ENCODE measurements around the gene LRRC8C.
A peak's percentile ranks its signal among the peaks of the same experiment; 100 is the strongest.
"Not testable (repeated sequence)": the region's sequence is repeated elsewhere in the genome, so short reads cannot be mapped to it uniquely, and the experiment has no call there.

Gene LRRC8C

GRCh38 chr1:89627596-89627962 is 5.3 kb upstream of the LRRC8C start:
- DNase-seq (ENCODE audit: low spot score) = no peak
- TF ChIP-seq, protein P1, sequence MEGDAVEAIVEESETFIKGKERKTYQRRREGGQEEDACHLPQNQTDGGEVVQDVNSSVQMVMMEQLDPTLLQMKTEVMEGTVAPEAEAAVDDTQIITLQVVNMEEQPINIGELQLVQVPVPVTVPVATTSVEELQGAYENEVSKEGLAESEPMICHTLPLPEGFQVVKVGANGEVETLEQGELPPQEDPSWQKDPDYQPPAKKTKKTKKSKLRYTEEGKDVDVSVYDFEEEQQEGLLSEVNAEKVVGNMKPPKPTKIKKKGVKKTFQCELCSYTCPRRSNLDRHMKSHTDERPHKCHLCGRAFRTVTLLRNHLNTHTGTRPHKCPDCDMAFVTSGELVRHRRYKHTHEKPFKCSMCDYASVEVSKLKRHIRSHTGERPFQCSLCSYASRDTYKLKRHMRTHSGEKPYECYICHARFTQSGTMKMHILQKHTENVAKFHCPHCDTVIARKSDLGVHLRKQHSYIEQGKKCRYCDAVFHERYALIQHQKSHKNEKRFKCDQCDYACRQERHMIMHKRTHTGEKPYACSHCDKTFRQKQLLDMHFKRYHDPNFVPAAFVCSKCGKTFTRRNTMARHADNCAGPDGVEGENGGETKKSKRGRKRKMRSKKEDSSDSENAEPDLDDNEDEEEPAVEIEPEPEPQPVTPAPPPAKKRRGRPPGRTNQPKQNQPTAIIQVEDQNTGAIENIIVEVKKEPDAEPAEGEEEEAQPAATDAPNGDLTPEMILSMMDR (IDR thresholded peaks at IDR 0.05) = no peak
- Histone ChIP-seq H3K27ac (no peak overlapping the region), H3K4me3 (no peak overlapping the region)

- no peak overlapping the region for H3K27ac ChIP-seq
- TF ChIP-seq, protein P1 (IDR thresholded peaks at IDR 0.05) = no peak
- H3K4me3 ChIP-seq = no peak overlapping the region
- DNase-seq (ENCODE audit: low spot score) = no peak
These were observed 3.8 kb upstream of the LRRC8C start for GRCh38 chr1:89629146-89629545.

DNA sequence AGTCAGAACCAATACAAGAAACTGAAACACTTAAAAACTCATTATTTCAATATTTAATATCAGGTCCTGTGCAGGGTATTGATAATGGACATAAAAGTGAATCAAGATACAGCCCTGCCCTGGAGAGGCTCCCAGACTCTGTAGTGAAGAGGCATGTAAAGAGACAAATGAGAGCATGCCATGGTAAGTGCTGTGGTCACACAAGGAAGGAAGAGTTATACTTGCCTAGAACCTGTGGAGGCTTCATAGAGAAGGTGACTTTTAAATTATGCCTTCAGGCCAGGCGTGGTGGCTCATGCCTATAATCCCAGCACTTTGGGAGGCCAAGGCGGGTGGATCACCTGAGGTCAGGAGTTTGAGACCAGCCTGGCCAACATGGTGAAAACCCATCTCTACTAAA is 3.3 kb upstream of the LRRC8C start:
- H3K4me3 ChIP-seq; DNase-seq (ENCODE audit: low spot score): not testable (repeated sequence)

DNA sequence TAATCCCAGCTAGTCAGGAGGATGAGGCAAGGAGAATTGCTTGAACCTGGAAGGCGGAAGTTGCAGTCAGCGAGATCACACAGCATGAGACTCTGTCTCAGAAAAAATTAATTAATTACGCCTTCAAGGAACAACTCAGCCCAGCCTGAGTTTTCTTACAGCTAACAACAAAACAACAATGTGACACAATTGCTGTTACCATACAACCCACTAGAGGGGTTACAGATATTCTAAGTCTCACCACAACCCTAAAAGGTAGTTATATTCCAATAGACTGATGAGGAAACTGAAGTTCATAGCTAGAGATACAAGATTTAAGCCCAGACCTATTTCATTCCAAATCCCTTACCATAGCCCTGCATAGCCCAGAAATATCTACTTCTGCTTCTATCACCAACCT is 2.9 kb upstream of the LRRC8C start:
- Histone ChIP-seq H3K4me3 (no peak overlapping the region), H3K27ac (no peak overlapping the region)
- TF ChIP-seq, protein P1 (IDR thresholded peaks at IDR 0.05) = no peak
- no peak for DNase-seq (ENCODE audit: low spot score)

More for the DNA sequence above, 3.3 kb upstream of the LRRC8C start:
- H3K27ac ChIP-seq = not testable (repeated sequence)

DNA sequence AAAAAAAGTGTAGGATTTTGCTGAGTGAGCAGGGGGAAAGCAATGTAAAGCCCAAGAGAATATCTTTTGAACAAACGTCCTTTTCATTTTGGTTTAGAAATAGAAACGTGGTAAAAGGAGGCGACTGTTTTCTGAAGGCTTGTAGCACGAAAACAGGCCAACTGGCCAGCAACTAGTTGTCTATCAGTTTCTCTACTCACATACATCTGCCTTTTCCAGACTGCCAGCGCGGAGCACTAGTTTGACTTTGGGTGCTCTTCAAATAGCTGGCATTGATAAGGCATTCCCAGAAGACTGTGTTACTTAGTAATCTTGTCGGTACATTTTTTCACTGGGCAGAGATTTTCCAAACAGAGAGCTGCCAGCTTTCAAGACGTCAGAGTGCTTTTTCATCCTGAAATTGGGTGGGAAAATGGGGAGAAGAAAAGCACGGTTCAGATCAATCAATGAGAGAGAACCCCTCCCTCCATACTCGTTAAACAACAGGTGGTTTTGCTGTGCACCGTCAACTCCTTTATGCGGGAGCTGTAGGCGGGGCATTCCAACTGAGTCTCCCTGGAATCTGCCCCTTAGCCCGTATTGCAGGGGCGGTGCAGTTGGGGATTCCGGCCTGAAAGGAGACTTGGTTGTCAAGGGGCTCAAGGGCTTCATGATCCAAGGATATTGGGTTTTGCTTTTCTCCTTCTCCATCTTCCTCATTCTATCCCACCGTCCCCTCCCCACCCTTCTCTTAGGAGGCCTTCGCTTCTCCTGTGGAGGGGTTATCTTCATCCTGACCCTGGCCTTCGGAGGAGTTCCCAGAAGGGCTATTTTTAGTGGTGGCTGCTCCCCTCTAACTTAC is 884 bp upstream of the LRRC8C start:
- no peak for DNase-seq (ENCODE audit: low spot score)
- H3K4me3 ChIP-seq = peak overlapping the region; percentile 85
- TF ChIP-seq, protein P1 (IDR thresholded peaks at IDR 0.05) = no peak
- H3K27ac ChIP-seq = peak overlapping the region; percentile 95 to 96

- TF ChIP-seq, protein P1 (IDR thresholded peaks at IDR 0.05) = no peak
- DNase-seq (ENCODE audit: low spot score) = no peak
- Histone ChIP-seq H3K27ac (peak overlapping the region; percentile 95 to 96), H3K4me3 (peak overlapping the region; percentile 85)
These were observed 404 bp downstream of the LRRC8C start for GRCh38 chr1:89633248-89633799.

DNA sequence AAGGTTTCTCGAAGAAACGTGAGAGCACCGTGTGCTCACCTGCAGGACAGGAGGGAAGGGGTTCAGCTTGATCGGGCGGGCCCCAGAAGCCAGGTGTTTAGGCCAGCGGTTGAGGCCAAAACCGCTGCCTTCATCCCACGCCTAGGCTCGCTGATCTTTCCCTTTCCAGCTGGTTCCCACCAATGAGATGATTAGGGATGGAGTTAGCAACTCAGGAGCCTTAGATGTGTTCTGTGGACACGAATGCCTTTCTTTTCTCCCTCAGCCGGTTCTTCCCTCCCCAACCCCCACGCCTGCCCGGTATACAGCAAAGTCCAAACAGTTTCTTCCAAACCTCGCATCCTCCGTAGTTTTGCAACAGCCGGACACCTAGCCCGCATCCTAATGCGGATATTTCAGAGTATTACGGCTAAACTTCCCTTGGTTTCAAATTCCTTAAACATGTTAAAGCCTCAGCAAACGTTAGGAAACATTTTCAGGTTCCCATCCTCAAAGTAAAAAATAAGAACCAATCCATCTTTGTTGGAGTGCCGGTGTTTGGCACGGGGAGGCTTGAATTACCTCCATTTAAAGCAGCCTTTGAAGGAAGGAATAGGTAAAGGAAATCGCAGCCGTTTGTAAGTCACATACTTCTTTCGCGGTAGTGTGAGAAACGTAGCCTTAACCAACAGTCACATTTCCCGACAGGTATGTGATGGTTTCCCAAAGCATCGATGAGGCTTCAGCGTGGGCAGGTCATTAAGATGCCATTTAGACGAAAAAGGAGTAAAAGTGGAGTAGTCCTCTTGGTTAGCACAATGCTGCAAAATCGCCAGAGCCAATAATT is 1.1 kb downstream of the LRRC8C start:
- Histone ChIP-seq H3K27ac (peak overlapping the region; percentile 95 to 96), H3K4me3 (peak overlapping the region; percentile 85)
- TF ChIP-seq, protein P1 (IDR thresholded peaks at IDR 0.05) = no peak
- no peak for DNase-seq (ENCODE audit: low spot score)
